SU-DHL-6 (cell line): ENCODE results near the gene KRT2.

Source experiments
- H2AFZ ChIP-seq: fragments of 200-600 bp; sonication (generic); 2 replicates; pipeline ENCODE4 v1.6.1; 2014; ENCODE audit warnings: low read depth, mild to moderate bottlenecking, moderate library complexity, mixed read lengths, antibody characterized with exemption, low read length; ENCODE audit not compliant: severe bottlenecking
- H3F3A ChIP-seq: fragments of 200-600 bp; shearing (Covaris generic); 2 replicates; pipeline ENCODE4 v1.6.0; 2016; ENCODE audit warnings: antibody characterized with exemption, mild to moderate bottlenecking; ENCODE audit not compliant: insufficient read depth
- H3K27ac ChIP-seq: fragments of 200-600 bp; sonication (generic); 2 replicates; pipeline ENCODE4 v1.5.1; 2016; ENCODE audit warnings: low read depth, mild to moderate bottlenecking, low read length, moderate library complexity, mixed read lengths
- H3K27me3 ChIP-seq: fragments of 200-600 bp; sonication (generic), shearing (Covaris generic); 2 replicates; pipeline ENCODE4 v1.6.0; 2014; ENCODE audit warnings: mild to moderate bottlenecking, low read length
- H3K36me3 ChIP-seq: fragments of 200-600 bp; sonication (generic); 2 replicates; pipeline ENCODE4 v1.6.1; 2014; ENCODE audit warnings: mild to moderate bottlenecking, low read length, mixed read lengths
- H3K4me2 ChIP-seq: fragments of 300-600, 200-600 bp; shearing (Covaris generic), sonication (generic); 2 replicates; pipeline ENCODE4 v1.6.0; 2014; ENCODE audit warnings: low read length, low read depth, mild to moderate bottlenecking; ENCODE audit not compliant: poor library complexity, severe bottlenecking
- H3K4me3 ChIP-seq: fragments of 200-600 bp; sonication (generic); 2 replicates; pipeline ENCODE4 v1.5.1; 2014; ENCODE audit warnings: antibody characterized with exemption, low read length, mild to moderate bottlenecking, mixed read lengths; ENCODE audit not compliant: insufficient read depth, poor library complexity, severe bottlenecking
- H3K79me2 ChIP-seq: fragments of 200-600 bp; sonication (generic); 2 replicates; pipeline ENCODE4 v1.6.1; 2014; ENCODE audit warnings: mild to moderate bottlenecking, low read length, moderate library complexity; ENCODE audit not compliant: insufficient read depth
- H3K9ac ChIP-seq: fragments of 200-600 bp; sonication (generic); 2 replicates; pipeline ENCODE4 v1.7.0; 2014; ENCODE audit warnings: mild to moderate bottlenecking, low read length
- H3K9me2 ChIP-seq: fragments of 200-600 bp; sonication (generic); replicated peaks from 2 replicates; pipeline ENCODE4 v1.6.1; 2014; ENCODE audit warnings: low read length; ENCODE audit not compliant: insufficient read depth
- H3K9me3 ChIP-seq: fragments of 200-600 bp; sonication (generic); 2 replicates; pipeline ENCODE4 v1.6.1; 2014; ENCODE audit warnings: low read length, mixed read lengths; ENCODE audit not compliant: insufficient read depth
- H4K20me1 ChIP-seq: fragments of 200-600 bp; sonication (generic); 2 replicates; pipeline ENCODE4 v1.6.1; 2014; ENCODE audit warnings: low read depth, mild to moderate bottlenecking, antibody characterized with exemption, low read length, moderate library complexity, mixed read lengths
- CTCF ChIP-seq: fragments of 200-600 bp; sonication (generic); IDR thresholded peaks from one replicate; pipeline ENCODE4 v1.5.1; 2017; ENCODE audit warnings: antibody characterized with exemption, mild to moderate bottlenecking, low read length, moderate library complexity; ENCODE audit not compliant: insufficient read depth, poor library complexity, severe bottlenecking
- EZH2phosphoT487 ChIP-seq: fragments of 200-600 bp; sonication (generic), shearing (Covaris generic); conservative IDR thresholded peaks from 2 replicates; pipeline ENCODE4 v1.6.1; 2018; ENCODE audit warnings: mild to moderate bottlenecking, antibody characterized with exemption, low read length, moderate library complexity, mixed read lengths

The KRT2 gene

GRCh38 chr12:52699373-52699772 lies 47.4 kb upstream of the KRT2 start:
- no peaks in the 10 kb centered on the region for H3F3A ChIP-seq
- H3K27ac ChIP-seq, result no peak overlapping the region
- no peak overlapping the region for H3K9ac ChIP-seq
- no peak overlapping the region for H3K4me3 ChIP-seq
- H3K9me3 ChIP-seq, result no peaks in the 10 kb centered on the region
- no peak overlapping the region for H2AFZ ChIP-seq
- H4K20me1 ChIP-seq, result no peaks in the 10 kb centered on the region
- no peaks in the 10 kb centered on the region for H3K9me2 ChIP-seq
- no peak for TF ChIP-seq EZH2phosphoT487
- TF ChIP-seq CTCF, result no peak
- no peaks in the 10 kb centered on the region for H3K36me3 ChIP-seq
- no peaks in the 10 kb centered on the region for H3K27me3 ChIP-seq
- H3K79me2 ChIP-seq, result no peaks in the 10 kb centered on the region
- H3K4me2 ChIP-seq, result no peak overlapping the region

GRCh38 chr12:52698651-52699340 lies 46.8 kb upstream of the KRT2 start:
- Histone ChIP-seq H3K9me2 (no peaks in the 10 kb centered on the region), H3K27me3 (no peaks in the 10 kb centered on the region), H2AFZ (no peak overlapping the region), H3F3A (no peaks in the 10 kb centered on the region), H3K4me2 (no peak overlapping the region), H3K79me2 (no peaks in the 10 kb centered on the region), H3K36me3 (no peaks in the 10 kb centered on the region), H3K27ac (no peak overlapping the region), H3K9ac (no peak overlapping the region), H3K4me3 (no peak overlapping the region), H4K20me1 (no peaks in the 10 kb centered on the region), H3K9me3 (no peaks in the 10 kb centered on the region)
- no peak for TF ChIP-seq EZH2phosphoT487
- no peak for TF ChIP-seq CTCF

GRCh38 chr12:52697058-52697582 lies 45.1 kb upstream of the KRT2 start:
- Histone ChIP-seq H3K4me3 (no peak overlapping the region), H3K9ac (no peak overlapping the region), H3K9me2 (no peaks in the 10 kb centered on the region), H3K9me3 (no peaks in the 10 kb centered on the region), H3K27me3 (no peaks in the 10 kb centered on the region), H3F3A (no peaks in the 10 kb centered on the region), H3K4me2 (no peak overlapping the region), H3K27ac (no peak overlapping the region), H3K79me2 (no peaks in the 10 kb centered on the region), H4K20me1 (no peaks in the 10 kb centered on the region), H3K36me3 (no peaks in the 10 kb centered on the region), H2AFZ (no peak overlapping the region)
- TF ChIP-seq CTCF (no peak), EZH2phosphoT487 (no peak)
